Mesenchymal stem cell (in vitro differentiated cells and primary cell): ENCODE measurements around the gene KLF5.

ENCODE experiments used
- DNase-seq: peaks from one replicate; pipeline ENCODE4 v3.0.0-alpha.2; 2013
- H2AFZ ChIP-seq: one replicate; pipeline ENCODE4 v1.6.1; 2013; ENCODE audit warnings: low read depth, mild to moderate bottlenecking, control low read depth, inconsistent platforms, low read length, moderate library complexity
- H2AK5ac ChIP-seq: 2 replicates; pipeline ENCODE4 v1.6.1; 2013; ENCODE audit warnings: low read length, moderate library complexity, mild to moderate bottlenecking, inconsistent platforms; ENCODE audit not compliant: severe bottlenecking
- H2BK120ac ChIP-seq: one replicate; pipeline ENCODE4 v1.6.1; 2013; ENCODE audit warnings: low read depth, mild to moderate bottlenecking, inconsistent platforms, low read length, moderate library complexity
- H2BK12ac ChIP-seq, 2 experiments: one replicate each; pipeline ENCODE4 v1.6.1; 2013; ENCODE audit warnings: inconsistent platforms in 2 of 2, low read length in 2 of 2, mild to moderate bottlenecking in 2 of 2, moderate library complexity in 2 of 2, control low read depth in 1 of 2
- H2BK15ac ChIP-seq: one replicate; pipeline ENCODE4 v1.6.1; 2013; ENCODE audit warnings: mild to moderate bottlenecking, low read depth, inconsistent platforms; ENCODE audit not compliant: poor library complexity, severe bottlenecking
- H2BK5ac ChIP-seq: 2 replicates; pipeline ENCODE4 v1.6.1; 2013; ENCODE audit warnings: low read depth, mild to moderate bottlenecking, low read length, control low read depth, inconsistent platforms; ENCODE audit not compliant: poor library complexity, severe bottlenecking
- H3K14ac ChIP-seq, 2 experiments: one replicate each; pipeline ENCODE4 v1.6.1; 2013; ENCODE audit warnings: inconsistent platforms in 2 of 2, low read length in 2 of 2, control low read depth in 1 of 2, mild to moderate bottlenecking in 1 of 2, moderate library complexity in 1 of 2
- H3K18ac ChIP-seq, 2 experiments: one replicate each; pipeline ENCODE4 v1.6.1; 2013; ENCODE audit warnings: inconsistent platforms in 2 of 2, low read length in 2 of 2, control low read depth in 1 of 2, low read depth in 1 of 2, mild to moderate bottlenecking in 1 of 2
- H3K23ac ChIP-seq, 2 experiments: one replicate each; pipeline ENCODE4 v1.6.1; 2013; ENCODE audit warnings: inconsistent platforms in 2 of 2, low read length in 2 of 2, mild to moderate bottlenecking in 2 of 2, moderate library complexity in 2 of 2, control low read depth in 1 of 2
- H3K27ac ChIP-seq: 2 replicates; pipeline ENCODE4 v1.5.1; 2013; ENCODE audit warnings: mild to moderate bottlenecking, moderate library complexity, low read length, control low read depth, inconsistent platforms; ENCODE audit not compliant: poor library complexity, severe bottlenecking
- H3K27me3 ChIP-seq, 2 experiments: 2 replicates each; pipeline versions ENCODE4 v1.6.1 to v1.7.0; 2013; ENCODE audit warnings: low read length in 2 of 2, mild to moderate bottlenecking in 2 of 2, moderate library complexity in 2 of 2, control low read depth in 1 of 2, inconsistent platforms in 1 of 2; ENCODE audit not compliant: control insufficient read depth in 1 of 2, insufficient read depth in 1 of 2
- H3K36me3 ChIP-seq, 2 experiments: 2 replicates each; pipeline versions ENCODE4 v1.6.1 to v1.7.0; 2013; ENCODE audit warnings: low read length in 2 of 2, control low read depth in 1 of 2, inconsistent platforms in 1 of 2, low read depth in 1 of 2, mild to moderate bottlenecking in 1 of 2; ENCODE audit not compliant: insufficient read depth in 2 of 2, control insufficient read depth in 1 of 2
- H3K4ac ChIP-seq, 2 experiments: one replicate each; pipeline ENCODE4 v1.6.1; 2013; ENCODE audit warnings: inconsistent platforms in 2 of 2, low read length in 2 of 2, mild to moderate bottlenecking in 2 of 2, moderate library complexity in 2 of 2, control low read depth in 1 of 2, low read depth in 1 of 2
- H3K4me1 ChIP-seq: 2 replicates; pipeline ENCODE4 v1.6.1; 2013; ENCODE audit warnings: low read depth, low read length, control low read depth; ENCODE audit not compliant: control insufficient read depth, insufficient read depth
- H3K4me2 ChIP-seq: 2 replicates; pipeline ENCODE4 v1.6.1; 2013; ENCODE audit warnings: low read length, mild to moderate bottlenecking, inconsistent platforms; ENCODE audit not compliant: poor library complexity, severe bottlenecking
- H3K4me3 ChIP-seq, 2 experiments: 2 replicates each; pipeline versions ENCODE4 v1.5.1 to v1.7.0; 2013; ENCODE audit warnings: low read length in 2 of 2, mild to moderate bottlenecking in 2 of 2, control low read depth in 1 of 2, low read depth in 1 of 2; ENCODE audit not compliant: insufficient read depth in 1 of 2
- H3K79me1 ChIP-seq: replicated peaks from 2 replicates; pipeline ENCODE4 v1.6.1; 2013; ENCODE audit warnings: mild to moderate bottlenecking, control low read depth, low read length, inconsistent platforms; ENCODE audit not compliant: poor library complexity, severe bottlenecking
- H3K9ac ChIP-seq: 2 replicates; pipeline ENCODE4 v1.7.0; 2013; ENCODE audit warnings: mild to moderate bottlenecking, low read length, moderate library complexity
- H3K9me3 ChIP-seq: 2 replicates; pipeline ENCODE4 v1.7.0; 2013; ENCODE audit warnings: mild to moderate bottlenecking, low read length; ENCODE audit not compliant: control insufficient read depth
- H4K8ac ChIP-seq: one replicate; pipeline ENCODE4 v1.6.1; 2013; ENCODE audit warnings: inconsistent platforms, mild to moderate bottlenecking, low read length, moderate library complexity
- H4K91ac ChIP-seq: one replicate; pipeline ENCODE4 v1.6.1; 2013; ENCODE audit warnings: mild to moderate bottlenecking, low read length, inconsistent platforms
- WGBS: methylation state at CpG from one replicate; pipeline ENCODE4 v1.1.7; 2013; ENCODE audit warnings: mixed read lengths; 5-methylcytosine and 5-hydroxymethylcytosine counted together

The KLF5 gene

GRCh38 chr13:73038064-73038463, 20.7 kb upstream of the KLF5 start:
- Histone ChIP-seq H3K9me3 (no peaks in the 10 kb centered on the region), H3K4me1 (no peaks in the 10 kb centered on the region), H3K4me2 (no peak overlapping the region), H4K91ac (no peak overlapping the region), H3K27ac (no peak overlapping the region), H3K9ac (no peak overlapping the region), H3K4me3 (no peak overlapping the region), H3K14ac (no peak overlapping the region), H2BK5ac (no peak overlapping the region), H3K4ac (no peak overlapping the region), H3K27me3 (no peaks in the 10 kb centered on the region), H2BK12ac (no peak overlapping the region), H2BK15ac (no peak overlapping the region), H2BK120ac (no peak overlapping the region), H3K36me3 (no peaks in the 10 kb centered on the region), H2AK5ac (no peak overlapping the region), H3K23ac (no peak overlapping the region), H3K79me1 (no peaks in the 10 kb centered on the region), H3K18ac (no peak overlapping the region), H4K8ac (no peak overlapping the region), H2AFZ (no peak overlapping the region)
- no peak for DNase-seq

- no peak overlapping the region for H3K4me3 ChIP-seq
These were observed 19.4 kb upstream of the KLF5 start for GRCh38 chr13:73039201-73040108.

GRCh38 chr13:73040484-73040883, 18.3 kb upstream of the KLF5 start:
- Histone ChIP-seq H3K36me3 (no peaks in the 10 kb centered on the region), H2BK120ac (no peak overlapping the region), H2AFZ (no peak overlapping the region), H3K4me2 (no peak overlapping the region), H3K4ac (no peak overlapping the region), H4K8ac (no peak overlapping the region), H3K23ac (no peak overlapping the region), H3K79me1 (no peaks in the 10 kb centered on the region), H2AK5ac (no peak overlapping the region), H2BK5ac (no peak overlapping the region), H3K4me1 (no peaks in the 10 kb centered on the region), H2BK15ac (no peak overlapping the region), H3K9ac (no peak overlapping the region), H3K9me3 (no peaks in the 10 kb centered on the region), H3K18ac (no peak overlapping the region), H4K91ac (no peak overlapping the region), H3K4me3 (no peak overlapping the region), H3K27ac (no peak overlapping the region), H3K27me3 (no peaks in the 10 kb centered on the region), H3K14ac (no peak overlapping the region), H2BK12ac (no peak overlapping the region)
- 90% methylated on average over 2 of the region's 3 CpGs for whole genome bisulfite sequencing
- DNase-seq = no peak

More at GRCh38 chr13:73039201-73040108, 19.4 kb upstream of the KLF5 start:
- Histone ChIP-seq H3K79me1 (no peaks in the 10 kb centered on the region), H2BK15ac (no peak overlapping the region), H3K27ac (no peak overlapping the region), H2BK12ac (no peak overlapping the region), H4K8ac (no peak overlapping the region), H3K4me2 (no peak overlapping the region), H3K27me3 (no peaks in the 10 kb centered on the region), H3K18ac (no peak overlapping the region), H3K14ac (no peak overlapping the region), H2AFZ (no peak overlapping the region), H4K91ac (no peak overlapping the region), H3K36me3 (no peaks in the 10 kb centered on the region), H2BK120ac (no peak overlapping the region), H3K9ac (no peak overlapping the region), H3K4ac (no peak overlapping the region), H2AK5ac (no peak overlapping the region), H2BK5ac (no peak overlapping the region), H3K4me1 (no peaks in the 10 kb centered on the region), H3K23ac (no peak overlapping the region), H3K9me3 (no peaks in the 10 kb centered on the region)
- no peak for DNase-seq
- WGBS = 85% methylated on average over 1 of the region's 2 CpGs

GRCh38 chr13:73040968-73041596, 17.7 kb upstream of the KLF5 start:
- Histone ChIP-seq H2BK15ac (no peak overlapping the region), H3K4ac (no peak overlapping the region), H3K4me2 (no peak overlapping the region), H3K14ac (no peak overlapping the region), H3K4me1 (no peaks in the 10 kb centered on the region), H2AK5ac (no peak overlapping the region), H4K8ac (no peak overlapping the region), H2BK12ac (no peak overlapping the region), H3K36me3 (no peaks in the 10 kb centered on the region), H3K18ac (no peak overlapping the region), H3K27ac (no peak overlapping the region), H3K27me3 (no peaks in the 10 kb centered on the region), H2BK5ac (no peak overlapping the region), H3K4me3 (no peak overlapping the region), H3K79me1 (no peaks in the 10 kb centered on the region), H2AFZ (no peak overlapping the region), H2BK120ac (no peak overlapping the region), H3K9me3 (no peaks in the 10 kb centered on the region), H3K23ac (no peak overlapping the region), H4K91ac (no peak overlapping the region), H3K9ac (no peak overlapping the region)
- 90% methylated on average over 4 of the region's 7 CpGs for WGBS
- DNase-seq = no peak
